NCI-H510A treated with DMSO at 0.1 percent for 48 hours (cell line): ENCODE results near the gene SCARB2.

ENCODE experiments used
- DNase-seq: peaks from one replicate; lab custom pipeline; 2025; lab: John Stamatoyannopoulos, UW

SCARB2 gene

GRCh38 chr4:76224171-76224570 is 10.5 kb upstream of the SCARB2 start:
- no peak for DNase-seq

DNA sequence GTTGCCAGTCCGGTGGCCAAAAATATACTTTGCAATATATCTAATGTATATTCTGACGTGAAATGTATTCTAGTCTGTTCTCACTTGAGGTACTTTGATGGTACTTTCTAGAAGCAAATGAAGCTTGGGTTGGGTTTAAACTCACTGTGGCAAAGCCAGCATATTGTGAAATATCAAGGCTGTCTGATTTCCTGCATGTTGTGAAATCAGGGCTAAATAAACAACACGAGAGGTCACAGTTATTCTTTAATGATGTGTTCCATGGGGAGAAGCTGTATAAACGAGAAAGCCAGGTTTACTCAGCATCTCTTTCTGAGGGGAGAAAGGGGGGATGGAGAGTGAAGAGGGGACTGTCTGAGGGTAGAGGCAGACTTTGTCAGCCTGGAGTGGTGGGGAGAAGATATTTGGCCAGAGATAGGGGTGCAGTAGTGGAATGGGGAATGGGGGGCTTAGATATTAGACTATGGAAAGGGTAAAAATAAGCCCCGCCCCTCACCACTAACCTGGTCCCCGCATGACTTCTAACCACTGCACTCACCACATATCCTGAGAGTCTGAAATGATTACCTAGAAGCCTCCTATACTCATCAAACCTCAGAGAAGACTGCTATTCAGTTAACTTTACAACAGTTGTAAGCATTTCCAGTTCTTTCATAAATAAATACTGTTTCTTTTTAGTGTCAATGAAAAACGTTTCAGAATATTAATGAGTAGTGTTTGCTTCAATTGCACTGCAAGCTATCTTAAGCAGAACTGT is 5.9 kb upstream of the SCARB2 start:
- no peak for DNase-seq

- DNase-seq, result peak; percentile 16
These were observed 3.6 kb upstream of the SCARB2 start for GRCh38 chr4:76216975-76217814.

DNA sequence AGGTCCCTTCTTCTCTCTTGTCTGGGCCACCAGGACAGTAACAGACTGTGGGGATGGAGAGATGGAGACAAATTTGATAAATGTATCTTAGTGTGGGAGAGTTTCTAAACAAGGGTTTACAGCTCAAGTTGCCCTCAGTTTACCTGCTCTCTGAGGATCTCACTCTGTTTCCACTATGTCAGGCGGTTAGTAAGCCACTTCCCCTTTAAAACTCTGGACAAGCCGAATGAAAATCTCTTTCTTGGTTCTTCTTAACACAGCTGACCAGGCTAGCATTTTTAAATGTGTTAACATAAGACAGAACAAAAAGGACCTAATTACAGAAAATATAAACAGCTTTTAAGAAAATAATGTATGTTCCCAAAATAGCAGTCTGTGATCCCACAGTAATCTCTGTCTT is 2.9 kb upstream of the SCARB2 start:
- no peak for DNase-seq

DNA sequence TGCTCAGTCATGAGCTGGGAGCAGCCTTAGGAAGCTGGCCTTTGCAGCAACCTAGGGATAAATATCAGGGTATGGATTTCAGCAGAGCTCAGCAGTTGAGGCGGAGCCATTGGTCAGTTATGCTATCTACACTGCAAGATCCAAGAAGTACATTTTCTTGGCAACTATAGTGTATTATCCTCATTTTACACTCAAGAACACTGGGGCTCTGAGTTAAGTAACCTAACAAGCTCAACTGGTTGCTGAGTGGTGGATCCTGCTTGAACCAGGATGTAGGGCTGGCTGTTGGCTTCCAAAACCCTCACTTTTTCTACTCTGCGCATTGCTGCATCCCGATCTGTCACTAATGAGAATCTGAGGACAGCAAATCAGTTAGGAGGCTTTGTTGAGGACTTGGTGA is 1.5 kb upstream of the SCARB2 start:
- DNase-seq, result no peak

GRCh38 chr4:76214177-76214675 is 602 bp upstream of the SCARB2 start:
- peak; percentile 74 for DNase-seq

- peak; percentile 70 for DNase-seq
These were observed 691 bp downstream of the SCARB2 start for GRCh38 chr4:76212851-76213414.

GRCh38 chr4:76211769-76212708 is 1.6 kb downstream of the SCARB2 start:
- DNase-seq, result peak; percentile 23

- DNase-seq, result no peak
These were observed 3.2 kb downstream of the SCARB2 start for GRCh38 chr4:76210452-76210851.

DNA sequence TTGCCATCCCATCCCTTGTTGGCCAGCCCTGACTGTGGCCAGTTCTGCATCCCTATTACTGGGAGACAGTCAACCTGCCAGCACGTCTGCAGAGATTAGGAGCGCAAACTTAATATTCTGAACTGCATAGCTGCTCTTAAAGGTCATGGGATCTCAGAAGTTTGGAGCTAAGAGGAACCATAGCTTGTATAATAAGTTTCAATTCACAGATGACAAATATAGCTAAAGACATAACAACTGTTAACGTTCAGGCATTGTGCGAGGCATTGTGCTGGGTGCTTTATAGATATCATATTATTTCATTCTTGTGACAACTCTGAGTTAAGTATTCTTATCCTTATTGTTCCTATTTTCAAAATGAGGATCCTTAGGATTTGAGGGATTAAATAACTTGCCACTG is 3.7 kb downstream of the SCARB2 start:
- DNase-seq, result no peak

DNA sequence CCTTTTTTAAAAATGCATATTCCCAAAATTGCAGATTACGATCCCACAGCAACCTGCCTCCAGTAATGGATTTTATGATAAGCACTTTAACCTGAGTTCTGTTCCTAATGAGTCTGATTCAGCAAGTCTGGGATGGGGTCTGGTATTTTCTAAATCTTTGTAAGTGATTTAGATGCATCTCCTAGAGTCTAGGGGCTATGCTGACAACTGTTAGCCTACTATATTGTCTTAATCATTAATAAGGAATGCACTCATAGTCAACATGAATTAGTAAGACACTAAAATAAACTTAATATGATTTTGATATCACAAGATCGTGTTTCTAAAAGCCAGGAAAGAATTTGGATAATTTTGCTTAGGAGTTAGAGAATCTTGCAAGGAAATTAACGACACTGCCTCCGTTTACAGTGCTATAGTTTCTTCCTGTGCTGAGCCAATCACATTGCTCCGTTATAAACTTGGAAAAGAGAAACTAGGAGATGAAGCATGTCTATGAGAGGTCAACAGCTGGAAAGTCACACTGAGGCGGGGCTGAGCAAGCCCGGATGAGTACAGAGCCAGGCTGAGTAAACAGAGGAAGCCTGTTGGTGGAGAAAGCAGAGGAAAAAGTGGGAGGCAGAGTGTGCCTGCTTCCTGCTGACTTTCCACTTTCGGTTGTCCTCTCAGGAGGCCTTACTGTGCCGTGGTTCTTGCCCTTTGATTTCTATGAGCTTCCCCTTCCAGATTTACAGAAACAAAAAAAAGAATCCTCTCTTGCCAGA is 5.4 kb downstream of the SCARB2 start:
- peak; percentile 86 for DNase-seq

DNA sequence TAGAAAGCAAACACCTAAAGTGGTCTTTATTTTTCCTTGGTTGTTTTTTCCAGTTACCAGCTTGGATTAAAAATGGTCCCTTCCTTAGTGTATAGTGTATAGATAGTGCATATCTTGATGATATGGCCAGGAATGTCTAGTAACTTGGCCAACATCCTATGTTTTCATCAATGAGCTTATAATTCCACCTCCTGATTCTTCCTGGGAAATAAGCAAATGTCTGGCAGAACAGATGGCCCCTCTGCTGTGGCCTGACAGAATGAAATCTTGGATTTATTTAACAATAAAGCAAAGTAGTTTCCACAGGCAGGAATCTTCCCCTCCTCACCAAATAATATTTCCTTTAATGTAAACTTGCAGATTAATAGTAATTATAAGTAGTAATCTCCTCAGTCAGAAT is 6.1 kb downstream of the SCARB2 start:
- no peak for DNase-seq

DNA sequence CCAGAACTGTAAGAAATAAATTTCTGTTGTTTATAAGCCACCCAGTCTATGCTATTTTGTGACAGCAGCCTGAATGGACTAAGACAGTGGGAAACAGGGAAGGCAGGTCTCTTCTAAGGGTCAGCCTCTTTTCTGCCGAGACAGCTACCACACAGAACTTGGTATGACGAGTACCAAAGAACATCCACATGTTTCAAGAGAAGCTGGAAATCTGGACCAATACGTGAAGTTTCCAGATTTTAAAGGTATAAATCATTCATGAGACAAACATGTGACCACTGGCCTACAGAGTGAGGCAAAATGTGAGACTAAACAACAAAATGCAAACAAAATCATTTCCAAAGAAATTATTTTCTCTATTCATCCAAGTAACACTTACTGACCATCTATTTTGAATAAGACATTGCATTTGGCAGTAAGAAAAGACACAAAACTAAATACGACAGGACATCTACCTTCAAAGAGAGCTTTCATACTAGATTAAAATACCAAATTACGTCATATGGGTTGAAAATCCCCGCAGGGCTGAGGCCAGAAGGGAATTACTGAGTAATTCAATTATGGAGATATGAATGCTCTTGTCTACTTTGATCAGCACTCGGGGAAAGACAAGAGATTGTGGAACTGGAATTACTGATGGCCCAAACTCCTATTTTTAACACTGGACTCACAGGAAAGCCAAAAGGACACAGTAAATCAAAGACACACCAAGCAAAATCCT is 7.2 kb downstream of the SCARB2 start:
- no peak for DNase-seq

DNA sequence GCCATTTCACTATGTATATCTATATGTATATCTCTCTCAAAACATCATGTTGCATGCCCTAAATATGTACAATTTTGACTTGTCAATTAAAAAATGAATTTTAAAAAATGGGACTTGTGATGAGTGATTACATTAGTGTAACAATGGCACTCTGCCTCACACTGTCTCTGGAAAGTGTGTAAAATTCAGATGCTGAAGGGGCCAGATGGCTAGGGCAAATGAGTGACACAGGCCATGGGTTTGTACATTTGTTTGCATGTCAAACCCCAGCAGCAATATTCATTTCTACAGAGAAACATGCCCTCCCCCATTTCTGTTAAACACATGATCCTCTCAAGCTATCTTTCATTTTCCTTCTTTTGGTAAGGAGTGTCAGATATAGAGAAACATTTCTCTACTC is 8.1 kb downstream of the SCARB2 start:
- DNase-seq, result no peak

DNA sequence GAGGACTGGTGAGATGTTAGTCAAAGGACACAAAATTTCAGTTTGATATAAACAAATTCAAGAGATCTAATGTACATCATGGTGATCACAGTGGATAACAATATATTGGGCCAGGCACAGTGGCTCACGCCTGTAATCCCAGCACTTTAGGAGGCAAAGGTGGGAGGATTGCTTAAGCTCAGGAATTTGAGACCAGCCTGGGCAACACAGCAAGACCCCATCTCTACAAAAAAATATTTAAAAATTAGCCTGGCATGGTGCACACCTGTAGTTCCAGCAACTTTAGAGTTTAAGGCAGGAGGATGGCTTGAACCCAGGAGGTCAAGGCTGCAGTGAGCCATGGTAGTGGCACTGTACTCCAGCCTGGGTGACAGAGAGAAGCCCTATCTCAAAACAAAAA is 8.7 kb downstream of the SCARB2 start:
- DNase-seq, result no peak

GRCh38 chr4:76203541-76203940 is 10.1 kb downstream of the SCARB2 start:
- no peak for DNase-seq

DNA sequence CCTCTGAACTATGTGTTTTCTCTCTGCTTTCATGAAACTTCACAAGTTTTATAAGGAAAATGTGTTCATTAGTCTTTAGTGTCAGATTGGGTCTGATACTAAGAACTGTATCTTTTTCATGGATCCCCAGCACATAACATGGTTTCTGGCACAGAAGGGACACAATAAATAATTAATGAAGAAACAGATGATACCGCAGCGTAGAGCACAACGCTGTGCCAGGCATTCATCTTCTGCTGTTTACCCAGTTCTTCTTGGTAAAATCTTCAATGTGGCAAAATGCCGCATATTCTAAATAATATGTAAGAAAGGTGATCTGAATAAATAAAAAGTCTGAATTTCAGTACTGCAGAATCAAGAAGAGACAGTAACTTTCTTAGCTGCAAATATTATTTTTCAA is 12.3 kb downstream of the SCARB2 start:
- DNase-seq, result no peak

- DNase-seq, result peak; percentile 98
These were observed 12.8 kb downstream of the SCARB2 start for GRCh38 chr4:76200771-76201231.

GRCh38 chr4:76199664-76200211 is 13.9 kb downstream of the SCARB2 start:
- peak; percentile 23 for DNase-seq
